Activated CD4-positive, alpha-beta memory T cell treated with anti-CD3 and anti-CD28 coated beads, Interleukin-2, amount 10 ng/mL, durations not matched to agents 7 days and 5 days (primary cell): Measurements from ENCODE around the gene SYNJ2. TPM values are rescaled to one million over a fixed set of nuclear protein-coding genes. Genes with fewer than 3 reads are reported as not detected.

Experiments
- CTCF ChIA-PET: fragments of 350-600 bp; sonication (Branson Sonifier 250); formaldehyde crosslinking; loops from one replicate; lab custom pipeline; 2021; ENCODE audit warnings: antibody characterized with exemption, inconsistent platforms; lab: Charles Lee
- POLR2A ChIA-PET: fragments of 350-600 bp; sonication (Branson Sonifier 250); formaldehyde crosslinking; loops from one replicate; lab custom pipeline; 2021; ENCODE audit warnings: antibody characterized with exemption; lab: Charles Lee
- DNase-seq: peaks from one replicate; pipeline ENCODE4 v3.0.0-alpha.2; 2020
- H3K27ac Mint-ChIP-seq: one replicate; pipeline ENCODE4 v1.8.0; 2021; ENCODE audit warnings: mild to moderate bottlenecking, mixed read lengths
- H3K27me3 Mint-ChIP-seq: one replicate; pipeline ENCODE4 v1.8.0; 2021; ENCODE audit warnings: mixed read lengths
- H3K36me3 Mint-ChIP-seq: one replicate; pipeline ENCODE4 v1.8.0; 2021; ENCODE audit warnings: low read depth, mixed read lengths
- H3K4me1 Mint-ChIP-seq: one replicate; pipeline ENCODE4 v1.8.0; 2021; ENCODE audit warnings: mixed read lengths
- H3K4me3 Mint-ChIP-seq: one replicate; pipeline ENCODE4 v1.8.0; 2021; ENCODE audit warnings: mild to moderate bottlenecking, mixed read lengths
- H3K9me3 Mint-ChIP-seq: one replicate; pipeline ENCODE4 v1.8.0; 2021; ENCODE audit warnings: mixed read lengths
- total RNA-seq, 2 experiments: library from RNA; stranded (reverse); gene quantifications; one replicate each; pipeline ENCODE4 v1.2.3, GENCODE V29; 2021

SYNJ2 gene
- total RNA-seq, 2 experiments from 2014 or later, result 36.8 to 39.1 TPM

DNA sequence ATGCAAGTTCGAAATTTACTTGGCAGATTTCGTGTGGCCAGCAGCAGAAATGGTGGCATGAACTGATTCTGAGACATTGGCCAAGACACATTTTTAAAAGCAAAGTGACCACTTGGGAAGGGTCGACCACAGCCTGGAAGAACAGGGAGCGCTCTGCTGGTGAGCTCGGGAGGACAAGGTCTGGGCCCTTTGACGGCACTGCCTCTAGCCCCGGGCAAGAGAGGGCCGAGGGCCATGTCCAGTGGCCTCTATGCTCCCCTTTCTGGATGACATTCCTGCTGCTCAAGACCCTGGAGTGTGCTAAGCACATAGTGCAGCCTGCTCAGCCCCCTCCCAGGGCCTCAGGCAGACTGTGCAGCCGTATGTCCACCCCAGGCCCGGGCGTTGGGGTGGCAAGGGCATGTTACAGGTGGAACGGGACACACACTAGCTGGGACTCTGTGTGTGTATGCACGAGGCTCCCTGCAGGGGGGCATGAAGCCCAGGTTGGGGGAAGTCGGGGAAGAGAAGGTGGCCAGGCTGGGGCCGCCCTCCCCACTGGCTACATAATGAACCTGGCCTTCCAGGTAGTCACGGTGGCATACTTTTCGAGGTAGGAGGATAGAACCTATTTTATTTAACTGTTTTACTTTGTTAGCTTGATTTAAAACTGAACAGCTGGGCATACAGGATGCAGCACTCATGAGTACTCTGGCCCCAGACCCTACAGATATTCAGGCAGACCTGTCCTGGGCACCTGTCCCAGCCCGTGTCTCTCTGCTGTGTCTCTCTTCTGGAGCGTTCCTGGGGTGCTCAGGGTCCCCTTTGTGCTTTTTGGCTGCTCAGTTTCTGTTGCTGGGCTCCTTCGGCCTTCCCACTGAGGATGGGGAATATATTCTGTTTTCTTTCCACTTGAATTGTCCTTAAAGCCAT is 6.4 kb downstream of the SYNJ2 start:
- Mint-ChIP-seq H3K4me1 (peaks cover 54% of the 10 kb centered on the region), H3K4me3 (no peak overlapping the region)
- POLR2A ChIA-PET, result interaction anchor here (2.5 kb wide), 1 partner anchor 28 kb away, joined by 6 read pairs; no protein-coding TSS in a partner anchor

DNA sequence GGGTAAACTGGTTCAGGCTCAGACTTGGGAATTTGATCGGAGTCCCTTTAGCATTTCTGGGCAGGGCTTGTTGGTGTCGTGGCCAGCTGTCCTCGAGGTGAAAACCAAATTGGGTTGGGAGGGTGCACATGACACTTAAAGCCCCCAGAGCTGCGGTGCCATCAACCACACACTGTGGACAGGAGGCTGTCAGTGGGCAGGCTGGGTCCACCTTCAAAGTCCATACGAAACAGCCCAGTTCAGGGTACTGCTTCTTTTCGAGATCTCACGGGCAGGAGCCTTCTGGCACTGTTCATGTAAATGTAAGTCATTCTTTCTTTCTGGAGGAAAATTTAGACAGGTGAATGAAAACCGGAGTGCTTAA is 7.0 kb downstream of the SYNJ2 start:
- ChIA-PET CTCF (interaction anchor here (1.0 to 1.1 kb wide), 2 partner anchors 37 to 84 kb away, joined by 3 to 4 read pairs; no protein-coding TSS in a partner anchor), POLR2A (interaction anchor here (1.7 to 2.5 kb wide), 2 partner anchors 27 to 38 kb away, joined by 6 to 8 read pairs; no protein-coding TSS in a partner anchor)
- no peak for DNase-seq
- H3K36me3 Mint-ChIP-seq, result peaks cover 9% of the 10 kb centered on the region
- no peak overlapping the region for H3K27ac Mint-ChIP-seq
- no peaks in the 10 kb centered on the region for H3K27me3 Mint-ChIP-seq
- no peak overlapping the region for H3K4me3 Mint-ChIP-seq
- H3K4me1 Mint-ChIP-seq, result peaks cover 52% of the 10 kb centered on the region
- no peaks in the 10 kb centered on the region for H3K9me3 Mint-ChIP-seq

More for the DNA sequence above, 6.4 kb downstream of the SYNJ2 start:
- CTCF ChIA-PET, result interaction anchor here (1.0 to 1.1 kb wide), 2 partner anchors 38 to 85 kb away, joined by 3 to 4 read pairs; no protein-coding TSS in a partner anchor
- no peak overlapping the region for H3K27ac Mint-ChIP-seq
- H3K9me3 Mint-ChIP-seq, result no peaks in the 10 kb centered on the region
- no peak for DNase-seq
- H3K36me3 Mint-ChIP-seq, result peaks cover 12% of the 10 kb centered on the region
- H3K27me3 Mint-ChIP-seq, result no peaks in the 10 kb centered on the region

GRCh38 chr6:157989541-157990289 is 8.1 kb downstream of the SYNJ2 start:
- Mint-ChIP-seq H3K4me3 (no peak overlapping the region), H3K36me3 (peaks cover 7% of the 10 kb centered on the region), H3K9me3 (no peaks in the 10 kb centered on the region), H3K27ac (peak overlapping the region; percentile 53), H3K27me3 (no peaks in the 10 kb centered on the region), H3K4me1 (peaks cover 44% of the 10 kb centered on the region)
- ChIA-PET POLR2A (interaction anchor here (1.7 to 2.5 kb wide), 2 partner anchors 26 to 37 kb away, joined by 6 to 8 read pairs; no protein-coding TSS in a partner anchor), CTCF (interaction anchor here (1.0 to 1.4 kb wide), 3 partner anchors 36 to 83 kb away, joined by 3 to 4 read pairs (median 4); no protein-coding TSS in a partner anchor)
- DNase-seq, result no peak

DNA sequence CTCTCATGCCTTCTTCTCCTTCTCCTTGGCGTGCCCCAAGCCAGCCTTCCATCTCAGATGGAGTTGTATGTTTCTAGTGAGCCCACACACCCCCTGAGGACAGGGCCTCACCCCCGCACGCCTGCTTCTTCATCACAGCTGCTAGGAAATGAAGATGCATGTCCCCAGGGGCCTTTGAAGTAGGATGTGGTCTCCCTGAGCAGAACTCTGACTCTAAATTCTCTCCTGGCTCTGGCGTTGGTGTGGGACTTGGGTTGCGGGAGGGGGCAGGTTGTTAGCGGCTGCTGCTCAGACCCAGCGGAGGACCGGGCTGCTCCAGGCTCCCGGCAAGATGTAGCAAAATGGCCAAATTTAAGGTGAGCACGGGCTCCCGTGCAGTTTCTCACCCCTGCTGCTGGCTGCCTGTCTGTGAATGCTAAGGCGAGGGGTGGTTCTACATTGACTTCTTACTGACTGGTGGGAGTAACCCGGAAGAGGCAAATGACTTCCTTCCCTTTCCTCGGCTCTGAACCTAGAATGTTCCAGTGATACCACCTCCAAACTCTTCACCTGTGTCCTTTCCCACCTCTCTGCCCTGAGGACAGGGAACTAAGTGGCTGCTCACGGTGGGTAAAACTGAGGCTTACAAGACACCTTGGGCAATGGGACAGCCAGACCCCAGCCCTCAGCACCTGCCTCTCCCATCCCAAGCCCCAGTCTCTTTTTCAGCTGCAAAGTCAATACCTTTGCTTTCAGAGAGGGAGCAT is 8.8 kb downstream of the SYNJ2 start:
- ChIA-PET POLR2A (interaction anchor here (1.7 to 2.5 kb wide), 2 partner anchors 25 to 36 kb away, joined by 6 to 8 read pairs; no protein-coding TSS in a partner anchor), CTCF (interaction anchor here (1.4 kb wide), 1 partner anchor 35 kb away, joined by 4 read pairs; no protein-coding TSS in a partner anchor)
- Mint-ChIP-seq H3K36me3 (no peaks in the 10 kb centered on the region), H3K27me3 (no peaks in the 10 kb centered on the region), H3K27ac (peak overlapping the region; percentile 53), H3K4me3 (no peak overlapping the region), H3K4me1 (peaks cover 36% of the 10 kb centered on the region), H3K9me3 (no peaks in the 10 kb centered on the region)
- no peak for DNase-seq

DNA sequence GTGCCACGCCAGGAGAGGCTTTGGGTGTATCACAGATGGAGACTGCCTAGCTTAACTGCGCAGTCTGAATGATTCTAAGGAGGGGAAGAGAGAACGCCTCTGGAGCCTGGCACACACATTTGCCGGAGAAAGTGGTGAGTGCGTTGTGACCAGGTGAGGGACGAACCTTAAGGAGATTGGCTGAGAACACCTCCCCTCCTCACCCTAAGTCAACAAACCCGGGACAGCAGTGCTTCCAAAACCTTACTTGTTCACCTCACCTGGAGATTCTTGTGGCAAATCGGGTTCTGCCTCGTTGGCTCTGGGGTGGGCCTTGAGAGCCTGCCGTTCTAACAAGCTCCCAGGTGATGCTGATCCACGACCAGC is 9.4 kb downstream of the SYNJ2 start:
- ChIA-PET CTCF (interaction anchor here (1.0 to 1.4 kb wide), 2 partner anchors 35 kb away, joined by 3 to 4 read pairs; no protein-coding TSS in a partner anchor), POLR2A (no interaction called here)
- Mint-ChIP-seq H3K4me3 (no peak overlapping the region), H3K27ac (peak overlapping the region; percentile 53), H3K9me3 (no peaks in the 10 kb centered on the region), H3K36me3 (no peaks in the 10 kb centered on the region), H3K4me1 (peaks cover 33% of the 10 kb centered on the region), H3K27me3 (no peaks in the 10 kb centered on the region)
- no peak for DNase-seq

- DNase-seq, result no peak
- Mint-ChIP-seq H3K27ac (no peak overlapping the region), H3K36me3 (no peaks in the 10 kb centered on the region), H3K4me1 (peaks cover 32% of the 10 kb centered on the region), H3K4me3 (no peak overlapping the region), H3K9me3 (no peaks in the 10 kb centered on the region), H3K27me3 (no peaks in the 10 kb centered on the region)
- ChIA-PET CTCF (interaction anchor here (0.6 to 2.6 kb wide), 4 partner anchors 9 to 81 kb away, joined by 3 to 12 read pairs (median 3); no protein-coding TSS in a partner anchor), POLR2A (interaction anchor here (2.2 kb wide), 1 partner anchor 33 kb away, joined by 5 read pairs; no protein-coding TSS in a partner anchor)
These were observed 11.4 kb downstream of the SYNJ2 start for GRCh38 chr6:157993076-157993475.

GRCh38 chr6:157994125-157994795 is 12.6 kb downstream of the SYNJ2 start:
- no peaks in the 10 kb centered on the region for H3K27me3 Mint-ChIP-seq
- DNase-seq, result no peak
- ChIA-PET CTCF (interaction anchor here (1.0 to 2.6 kb wide), 3 partner anchors 11 to 34 kb away, joined by 3 to 12 read pairs (median 3); no protein-coding TSS in a partner anchor), POLR2A (interaction anchor here (2.2 kb wide), 1 partner anchor 32 kb away, joined by 5 read pairs; no protein-coding TSS in a partner anchor)
- H3K36me3 Mint-ChIP-seq, result no peaks in the 10 kb centered on the region
- no peak overlapping the region for H3K4me3 Mint-ChIP-seq
- H3K4me1 Mint-ChIP-seq, result peaks cover 27% of the 10 kb centered on the region
- H3K9me3 Mint-ChIP-seq, result no peaks in the 10 kb centered on the region
- H3K27ac Mint-ChIP-seq, result no peak overlapping the region

DNA sequence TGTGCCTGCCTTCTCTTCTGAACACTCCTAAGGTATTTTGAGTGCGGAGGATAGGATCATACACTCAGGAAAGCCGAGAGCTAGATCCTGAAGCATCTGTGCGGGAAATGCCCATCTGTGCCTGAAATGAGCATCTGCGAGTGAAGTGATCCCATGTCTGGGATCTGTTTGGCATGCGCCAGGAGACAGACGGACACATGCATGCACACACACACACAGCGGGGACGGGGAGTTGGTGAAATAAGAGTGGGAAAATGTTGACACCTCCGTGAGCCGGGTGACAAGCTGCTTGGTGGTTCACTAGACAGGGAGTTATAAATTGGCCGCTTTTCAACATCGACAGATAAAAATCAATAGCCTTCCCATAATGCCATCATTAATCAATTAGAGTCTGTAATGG is 13.8 kb downstream of the SYNJ2 start:
- no peaks in the 10 kb centered on the region for H3K9me3 Mint-ChIP-seq
- H3K27me3 Mint-ChIP-seq, result no peaks in the 10 kb centered on the region
- H3K27ac Mint-ChIP-seq, result no peak overlapping the region
- no peaks in the 10 kb centered on the region for H3K36me3 Mint-ChIP-seq
- ChIA-PET POLR2A (no interaction called here), CTCF (interaction anchor here (2.6 kb wide), 1 partner anchor 31 kb away, joined by 12 read pairs; no protein-coding TSS in a partner anchor)
- H3K4me3 Mint-ChIP-seq, result no peak overlapping the region
- peaks cover 18% of the 10 kb centered on the region for H3K4me1 Mint-ChIP-seq
- DNase-seq, result no peak

DNA sequence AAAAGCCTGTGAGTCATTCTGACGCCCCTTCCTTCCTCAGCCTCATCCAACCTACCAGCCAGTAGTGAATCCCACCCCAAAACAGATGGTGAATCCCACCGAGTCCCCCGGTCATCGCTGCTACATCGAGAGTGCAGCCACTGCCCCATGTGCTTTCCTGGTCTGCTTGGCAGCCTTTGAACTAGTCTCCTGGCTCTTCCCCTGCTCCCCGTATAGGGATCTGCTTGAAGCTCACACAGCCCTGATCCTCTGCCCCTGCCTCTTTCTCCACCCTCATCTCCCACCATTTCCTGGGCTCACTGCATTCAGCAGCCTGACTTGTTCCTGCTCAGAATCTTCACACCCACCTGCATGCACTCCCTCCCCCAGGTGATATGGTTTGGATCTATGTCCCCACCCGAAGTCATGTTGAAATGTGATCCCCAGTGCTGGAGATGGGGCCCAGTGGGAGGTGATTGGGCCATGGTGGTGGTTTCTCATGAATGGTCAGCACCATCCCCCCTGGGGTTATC is 14.6 kb downstream of the SYNJ2 start:
- H3K4me1 Mint-ChIP-seq, result peaks cover 13% of the 10 kb centered on the region
- POLR2A ChIA-PET, result no interaction called here
- no peaks in the 10 kb centered on the region for H3K9me3 Mint-ChIP-seq
- no peaks in the 10 kb centered on the region for H3K36me3 Mint-ChIP-seq
- CTCF ChIA-PET, result no interaction called here
- no peaks in the 10 kb centered on the region for H3K27me3 Mint-ChIP-seq
- no peak overlapping the region for H3K27ac Mint-ChIP-seq
- H3K4me3 Mint-ChIP-seq, result no peak overlapping the region
- DNase-seq, result no peak

- Mint-ChIP-seq H3K9me3 (no peaks in the 10 kb centered on the region), H3K36me3 (no peaks in the 10 kb centered on the region), H3K4me1 (peaks cover 13% of the 10 kb centered on the region), H3K27ac (no peak overlapping the region), H3K4me3 (no peak overlapping the region), H3K27me3 (no peaks in the 10 kb centered on the region)
- DNase-seq, result no peak
- ChIA-PET POLR2A (no interaction called here), CTCF (no interaction called here)
These were observed 15.4 kb downstream of the SYNJ2 start for GRCh38 chr6:157996918-157997702.
